Ascending aorta (tissue), 2 donors: Measurements from ENCODE around the gene UBASH3A. TPM values are rescaled to one million over a fixed set of nuclear protein-coding genes. Genes with fewer than 3 reads are reported as not detected.

Experiments
- DNase-seq, 2 donors: peaks; one replicate each; pipeline ENCODE4 v3.0.0-alpha.2; 2019; ENCODE audit warnings: low spot score in 2 of 2
- H3K27ac ChIP-seq, 2 donors: fragments of 200-600 bp; sonication (generic); one replicate each; pipeline ENCODE4 v1.5.1; 2016 to 2017; ENCODE audit warnings: mild to moderate bottlenecking in 1 of 2
- H3K27me3 ChIP-seq: fragments of 200-600 bp; sonication (generic); one replicate; pipeline ENCODE4 v1.5.1; 2017
- H3K36me3 ChIP-seq, 2 donors: fragments of 200-600 bp; sonication (generic); one replicate each; pipeline ENCODE4 v1.5.1; 2016
- H3K4me1 ChIP-seq, 2 donors: fragments of 200-600 bp; sonication (generic); one replicate each; pipeline ENCODE4 v1.5.1; 2016 to 2017; ENCODE audit warnings: mild to moderate bottlenecking in 1 of 2
- H3K4me3 ChIP-seq, 2 donors: fragments of 200-600 bp; sonication (generic); one replicate each; pipeline ENCODE4 v1.5.1; 2016 to 2017; ENCODE audit warnings: mild to moderate bottlenecking in 1 of 2
- H3K9me3 ChIP-seq, 2 donors: fragments of 200-600 bp; sonication (generic); one replicate each; pipeline ENCODE4 v1.5.1; 2016
- intact Hi-C: fragments of 100-400 bp; cut with DNase I; formaldehyde crosslinking; loops from one replicate; pipeline ENCODE4 v1.15.1; 2023
- total RNA-seq: library from RNA; depleted of rRNA; stranded (reverse); fragments of >200 nt; gene quantifications from one replicate; pipeline ENCODE4 v1.1.0, GENCODE V29; 2016
- TF ChIP-seq, protein P1 (sequence below), 3 experiments: fragments of 200-600 bp in 2 of 3; fragments of 450-650 bp in 1 of 3; sonication (generic) in 2 of 3; IDR thresholded peaks; one replicate each; pipeline ENCODE4 v1.5.1; 2016 to 2019; ENCODE audit warnings: antibody characterized with exemption in 3 of 3, mild to moderate bottlenecking in 1 of 3, moderate library complexity in 1 of 3

The UBASH3A gene
- total RNA-seq, 1 donor from 2014 or later = 0.75 TPM

DNA sequence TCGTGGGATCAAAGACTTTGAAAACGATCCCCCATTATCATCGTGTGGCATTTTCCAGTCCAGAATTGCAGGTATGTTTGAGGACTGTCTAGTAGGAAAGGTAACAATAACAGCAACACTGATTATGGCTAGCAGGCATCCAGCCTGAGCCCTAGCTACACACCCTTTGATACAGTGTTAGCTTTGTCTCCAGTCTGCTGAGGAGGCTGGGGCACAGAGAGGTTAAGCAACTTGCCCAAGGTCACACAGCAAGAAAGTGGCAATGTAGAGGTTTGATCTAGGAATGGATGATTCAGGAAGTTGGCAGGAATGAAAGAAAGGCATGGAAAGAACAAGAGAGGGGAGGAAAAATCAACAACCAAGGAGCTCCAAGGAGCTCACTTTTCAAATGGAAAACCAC is 31.2 kb downstream of the UBASH3A start:
- Histone ChIP-seq H3K36me3 (no peaks in the 10 kb centered on the region), H3K27me3 (no peaks in the 10 kb centered on the region), H3K4me1 (no peaks in the 10 kb centered on the region), H3K9me3 (peaks cover 0 to 10% of the 10 kb centered on the region in 2 donors), H3K4me3 (no peak overlapping the region), H3K27ac (no peak overlapping the region)
- intact Hi-C loops = no loop called here
- no peak for DNase-seq
- TF ChIP-seq, protein P1, sequence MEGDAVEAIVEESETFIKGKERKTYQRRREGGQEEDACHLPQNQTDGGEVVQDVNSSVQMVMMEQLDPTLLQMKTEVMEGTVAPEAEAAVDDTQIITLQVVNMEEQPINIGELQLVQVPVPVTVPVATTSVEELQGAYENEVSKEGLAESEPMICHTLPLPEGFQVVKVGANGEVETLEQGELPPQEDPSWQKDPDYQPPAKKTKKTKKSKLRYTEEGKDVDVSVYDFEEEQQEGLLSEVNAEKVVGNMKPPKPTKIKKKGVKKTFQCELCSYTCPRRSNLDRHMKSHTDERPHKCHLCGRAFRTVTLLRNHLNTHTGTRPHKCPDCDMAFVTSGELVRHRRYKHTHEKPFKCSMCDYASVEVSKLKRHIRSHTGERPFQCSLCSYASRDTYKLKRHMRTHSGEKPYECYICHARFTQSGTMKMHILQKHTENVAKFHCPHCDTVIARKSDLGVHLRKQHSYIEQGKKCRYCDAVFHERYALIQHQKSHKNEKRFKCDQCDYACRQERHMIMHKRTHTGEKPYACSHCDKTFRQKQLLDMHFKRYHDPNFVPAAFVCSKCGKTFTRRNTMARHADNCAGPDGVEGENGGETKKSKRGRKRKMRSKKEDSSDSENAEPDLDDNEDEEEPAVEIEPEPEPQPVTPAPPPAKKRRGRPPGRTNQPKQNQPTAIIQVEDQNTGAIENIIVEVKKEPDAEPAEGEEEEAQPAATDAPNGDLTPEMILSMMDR (IDR thresholded peaks at IDR 0.05) = no peak

GRCh38 chr21:42435401-42435800 is 31.7 kb downstream of the UBASH3A start:
- Histone ChIP-seq H3K27me3 (no peaks in the 10 kb centered on the region), H3K4me1 (no peaks in the 10 kb centered on the region), H3K9me3 (peaks cover 0 to 10% of the 10 kb centered on the region in 2 donors), H3K27ac (no peak overlapping the region), H3K4me3 (no peak overlapping the region), H3K36me3 (no peaks in the 10 kb centered on the region)
- TF ChIP-seq, protein P1 (IDR thresholded peaks at IDR 0.05) = no peak
- no peak for DNase-seq
- intact Hi-C loops = no loop called here

DNA sequence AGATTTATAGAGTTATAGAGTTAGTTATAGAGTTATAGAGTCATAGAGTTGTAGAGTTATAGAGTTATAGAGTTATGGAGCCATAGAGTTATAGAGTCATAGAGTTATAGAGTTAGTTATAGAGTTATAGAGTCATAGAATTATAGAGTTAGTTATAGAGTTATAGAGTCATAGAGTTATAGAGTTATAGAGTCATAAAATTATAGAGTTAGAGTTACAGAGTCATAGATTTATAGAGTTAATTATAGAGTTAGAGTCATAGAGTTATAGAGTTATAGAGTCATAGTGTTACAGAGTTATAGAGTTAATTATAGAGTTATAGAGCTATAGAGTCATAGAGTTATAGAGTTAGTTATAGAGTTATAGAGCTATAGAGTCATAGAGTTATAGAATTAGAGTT is 32.1 kb downstream of the UBASH3A start:
- H3K4me1 ChIP-seq = no peaks in the 10 kb centered on the region
- H3K9me3 ChIP-seq = peaks cover 0 to 10% of the 10 kb centered on the region in 2 donors
- no peak overlapping the region for H3K4me3 ChIP-seq
- intact Hi-C loops = no loop called here
- H3K36me3 ChIP-seq = no peaks in the 10 kb centered on the region
- H3K27me3 ChIP-seq = no peaks in the 10 kb centered on the region
- no peak overlapping the region for H3K27ac ChIP-seq
- TF ChIP-seq, protein P1 (IDR thresholded peaks at IDR 0.05) = no peak
- DNase-seq = no peak

DNA sequence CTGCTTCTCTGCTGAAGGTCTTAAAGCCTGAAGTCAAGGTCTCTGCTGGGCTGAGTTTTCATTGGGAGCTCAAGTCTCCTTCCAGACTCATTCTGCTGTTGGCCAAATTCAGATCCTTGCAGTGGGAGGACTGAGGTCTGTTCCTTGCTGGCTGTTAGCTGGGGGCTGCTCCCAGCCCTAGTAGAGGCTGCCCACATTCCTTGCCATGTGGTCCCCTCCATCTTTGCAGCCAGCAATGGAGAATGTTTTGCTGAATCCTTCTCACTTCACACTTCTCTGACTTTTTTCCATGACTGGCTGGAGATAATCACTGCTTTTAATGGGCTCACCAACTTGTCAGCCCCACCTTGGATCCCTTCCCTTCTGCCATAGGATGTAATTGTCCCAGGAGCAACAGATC is 33.2 kb downstream of the UBASH3A start:
- TF ChIP-seq, protein P1 (IDR thresholded peaks at IDR 0.05) = no peak
- no peak overlapping the region for H3K4me3 ChIP-seq
- no peaks in the 10 kb centered on the region for H3K4me1 ChIP-seq
- no peaks in the 10 kb centered on the region for H3K27me3 ChIP-seq
- no peak overlapping the region for H3K27ac ChIP-seq
- no peaks in the 10 kb centered on the region for H3K36me3 ChIP-seq
- intact Hi-C loops = no loop called here
- H3K9me3 ChIP-seq = peaks cover 0 to 10% of the 10 kb centered on the region in 2 donors
- no peak for DNase-seq

DNA sequence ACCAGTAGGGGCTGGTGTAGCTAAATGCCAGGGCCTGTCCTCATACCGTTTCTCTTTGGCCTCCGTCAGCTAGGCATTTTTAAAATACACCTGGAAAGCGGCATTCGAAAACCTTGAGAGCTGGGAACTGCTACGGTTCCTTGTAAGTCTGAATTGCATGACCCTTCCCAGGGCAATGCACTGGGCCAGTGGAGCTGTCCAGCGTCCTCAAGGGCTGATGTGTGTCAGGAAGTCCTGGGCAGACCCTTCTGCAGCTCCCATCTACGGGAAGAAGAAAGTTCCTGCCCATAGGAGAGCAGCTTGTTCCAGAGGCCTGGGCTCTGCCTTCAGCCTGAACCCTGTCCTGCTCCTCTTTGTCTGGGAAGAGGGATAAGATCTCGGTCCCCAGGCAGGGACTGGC is 34.1 kb downstream of the UBASH3A start:
- H3K9me3 ChIP-seq = peaks cover 0 to 7% of the 10 kb centered on the region in 2 donors
- H3K4me1 ChIP-seq = no peaks in the 10 kb centered on the region
- H3K36me3 ChIP-seq = no peaks in the 10 kb centered on the region
- no peak overlapping the region for H3K27ac ChIP-seq
- H3K27me3 ChIP-seq = no peaks in the 10 kb centered on the region
- TF ChIP-seq, protein P1 (IDR thresholded peaks at IDR 0.05) = no peak
- intact Hi-C loops = no loop called here
- DNase-seq = no peak
- H3K4me3 ChIP-seq = no peak overlapping the region
